H1 (cell line): Measurements from ENCODE around the gene SLC26A6. TPM values are rescaled to one million over a fixed set of nuclear protein-coding genes. Genes with fewer than 3 reads are reported as not detected.

Experiments used
- RNF2 ChIP-seq: fragments of 200-900, 300-1000 bp; sonication (generic); IDR thresholded peaks from 2 replicates; pipeline ENCODE4 v1.7.1; 2016; ENCODE audit warnings: borderline replicate concordance, low read depth, mild to moderate bottlenecking, antibody characterized with exemption, low read length; ENCODE audit not compliant: poor library complexity, severe bottlenecking; ENCODE audit errors: missing control alignments
- polyA plus RNA-seq, 7 experiments: library from polyadenylated mRNA; depleted of rRNA in 3 of 7; stranded (reverse) in 5 of 7; unstranded in 2 of 7; fragments of >200 nt in 5 of 7; fragments of 200-250 nt in 2 of 7; gene quantifications; 1 replicate in 5 of 7; 2 replicates in 1 of 7; 4 replicates in 1 of 7; pipeline versions ENCODE4 v1.2.1 to v1.2.3, GENCODE V29; 2011 to 2013; ENCODE audit warnings: missing spikeins in 2 of 7, mixed read lengths in 2 of 7
- total RNA-seq: library from RNA; stranded (reverse); fragmentation: NEBNext Ultra II Directional; extraction: Animal tissue kit (Norgen Biotek cat#: 25700); gene quantifications from 2 replicates; pipeline ENCODE4 v1.2.1, GENCODE V29; 2021
- TF ChIP-seq, protein P1 (sequence below): fragments of 300-600 bp; sonication (generic); IDR thresholded peaks from 2 replicates; pipeline ENCODE4 v1.7.1; 2012; ENCODE audit warnings: low read length, moderate library complexity, mild to moderate bottlenecking, inconsistent platforms; ENCODE audit not compliant: insufficient replicate concordance

The SLC26A6 gene
- total and polyA plus RNA-seq, 2 of the 8 experiments (the other 6 are each of a cell fraction or from before 2014, with no cell fraction given), result 50.4 to 58.0 TPM

DNA sequence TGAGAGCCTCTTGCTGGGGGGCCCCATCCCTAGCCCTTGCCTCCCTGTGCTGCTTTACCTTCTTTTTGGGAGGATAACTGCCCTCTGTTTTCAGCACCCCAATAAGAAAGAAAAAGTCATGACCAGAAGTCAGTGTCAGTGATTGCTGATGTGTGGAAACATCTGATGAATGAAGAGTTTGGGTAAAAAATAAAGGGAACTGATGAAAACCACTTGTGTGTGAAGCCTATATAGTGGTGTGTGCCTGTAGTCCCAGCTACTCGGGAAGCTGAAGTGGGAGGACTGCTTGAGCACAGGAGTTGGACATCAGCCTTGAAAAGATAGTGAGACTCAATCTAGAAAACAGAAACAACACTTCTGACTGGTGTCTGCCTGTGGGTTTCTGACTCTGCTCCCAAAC is 37.3 kb upstream of the SLC26A6 start (continued):
- TF ChIP-seq, protein P1, sequence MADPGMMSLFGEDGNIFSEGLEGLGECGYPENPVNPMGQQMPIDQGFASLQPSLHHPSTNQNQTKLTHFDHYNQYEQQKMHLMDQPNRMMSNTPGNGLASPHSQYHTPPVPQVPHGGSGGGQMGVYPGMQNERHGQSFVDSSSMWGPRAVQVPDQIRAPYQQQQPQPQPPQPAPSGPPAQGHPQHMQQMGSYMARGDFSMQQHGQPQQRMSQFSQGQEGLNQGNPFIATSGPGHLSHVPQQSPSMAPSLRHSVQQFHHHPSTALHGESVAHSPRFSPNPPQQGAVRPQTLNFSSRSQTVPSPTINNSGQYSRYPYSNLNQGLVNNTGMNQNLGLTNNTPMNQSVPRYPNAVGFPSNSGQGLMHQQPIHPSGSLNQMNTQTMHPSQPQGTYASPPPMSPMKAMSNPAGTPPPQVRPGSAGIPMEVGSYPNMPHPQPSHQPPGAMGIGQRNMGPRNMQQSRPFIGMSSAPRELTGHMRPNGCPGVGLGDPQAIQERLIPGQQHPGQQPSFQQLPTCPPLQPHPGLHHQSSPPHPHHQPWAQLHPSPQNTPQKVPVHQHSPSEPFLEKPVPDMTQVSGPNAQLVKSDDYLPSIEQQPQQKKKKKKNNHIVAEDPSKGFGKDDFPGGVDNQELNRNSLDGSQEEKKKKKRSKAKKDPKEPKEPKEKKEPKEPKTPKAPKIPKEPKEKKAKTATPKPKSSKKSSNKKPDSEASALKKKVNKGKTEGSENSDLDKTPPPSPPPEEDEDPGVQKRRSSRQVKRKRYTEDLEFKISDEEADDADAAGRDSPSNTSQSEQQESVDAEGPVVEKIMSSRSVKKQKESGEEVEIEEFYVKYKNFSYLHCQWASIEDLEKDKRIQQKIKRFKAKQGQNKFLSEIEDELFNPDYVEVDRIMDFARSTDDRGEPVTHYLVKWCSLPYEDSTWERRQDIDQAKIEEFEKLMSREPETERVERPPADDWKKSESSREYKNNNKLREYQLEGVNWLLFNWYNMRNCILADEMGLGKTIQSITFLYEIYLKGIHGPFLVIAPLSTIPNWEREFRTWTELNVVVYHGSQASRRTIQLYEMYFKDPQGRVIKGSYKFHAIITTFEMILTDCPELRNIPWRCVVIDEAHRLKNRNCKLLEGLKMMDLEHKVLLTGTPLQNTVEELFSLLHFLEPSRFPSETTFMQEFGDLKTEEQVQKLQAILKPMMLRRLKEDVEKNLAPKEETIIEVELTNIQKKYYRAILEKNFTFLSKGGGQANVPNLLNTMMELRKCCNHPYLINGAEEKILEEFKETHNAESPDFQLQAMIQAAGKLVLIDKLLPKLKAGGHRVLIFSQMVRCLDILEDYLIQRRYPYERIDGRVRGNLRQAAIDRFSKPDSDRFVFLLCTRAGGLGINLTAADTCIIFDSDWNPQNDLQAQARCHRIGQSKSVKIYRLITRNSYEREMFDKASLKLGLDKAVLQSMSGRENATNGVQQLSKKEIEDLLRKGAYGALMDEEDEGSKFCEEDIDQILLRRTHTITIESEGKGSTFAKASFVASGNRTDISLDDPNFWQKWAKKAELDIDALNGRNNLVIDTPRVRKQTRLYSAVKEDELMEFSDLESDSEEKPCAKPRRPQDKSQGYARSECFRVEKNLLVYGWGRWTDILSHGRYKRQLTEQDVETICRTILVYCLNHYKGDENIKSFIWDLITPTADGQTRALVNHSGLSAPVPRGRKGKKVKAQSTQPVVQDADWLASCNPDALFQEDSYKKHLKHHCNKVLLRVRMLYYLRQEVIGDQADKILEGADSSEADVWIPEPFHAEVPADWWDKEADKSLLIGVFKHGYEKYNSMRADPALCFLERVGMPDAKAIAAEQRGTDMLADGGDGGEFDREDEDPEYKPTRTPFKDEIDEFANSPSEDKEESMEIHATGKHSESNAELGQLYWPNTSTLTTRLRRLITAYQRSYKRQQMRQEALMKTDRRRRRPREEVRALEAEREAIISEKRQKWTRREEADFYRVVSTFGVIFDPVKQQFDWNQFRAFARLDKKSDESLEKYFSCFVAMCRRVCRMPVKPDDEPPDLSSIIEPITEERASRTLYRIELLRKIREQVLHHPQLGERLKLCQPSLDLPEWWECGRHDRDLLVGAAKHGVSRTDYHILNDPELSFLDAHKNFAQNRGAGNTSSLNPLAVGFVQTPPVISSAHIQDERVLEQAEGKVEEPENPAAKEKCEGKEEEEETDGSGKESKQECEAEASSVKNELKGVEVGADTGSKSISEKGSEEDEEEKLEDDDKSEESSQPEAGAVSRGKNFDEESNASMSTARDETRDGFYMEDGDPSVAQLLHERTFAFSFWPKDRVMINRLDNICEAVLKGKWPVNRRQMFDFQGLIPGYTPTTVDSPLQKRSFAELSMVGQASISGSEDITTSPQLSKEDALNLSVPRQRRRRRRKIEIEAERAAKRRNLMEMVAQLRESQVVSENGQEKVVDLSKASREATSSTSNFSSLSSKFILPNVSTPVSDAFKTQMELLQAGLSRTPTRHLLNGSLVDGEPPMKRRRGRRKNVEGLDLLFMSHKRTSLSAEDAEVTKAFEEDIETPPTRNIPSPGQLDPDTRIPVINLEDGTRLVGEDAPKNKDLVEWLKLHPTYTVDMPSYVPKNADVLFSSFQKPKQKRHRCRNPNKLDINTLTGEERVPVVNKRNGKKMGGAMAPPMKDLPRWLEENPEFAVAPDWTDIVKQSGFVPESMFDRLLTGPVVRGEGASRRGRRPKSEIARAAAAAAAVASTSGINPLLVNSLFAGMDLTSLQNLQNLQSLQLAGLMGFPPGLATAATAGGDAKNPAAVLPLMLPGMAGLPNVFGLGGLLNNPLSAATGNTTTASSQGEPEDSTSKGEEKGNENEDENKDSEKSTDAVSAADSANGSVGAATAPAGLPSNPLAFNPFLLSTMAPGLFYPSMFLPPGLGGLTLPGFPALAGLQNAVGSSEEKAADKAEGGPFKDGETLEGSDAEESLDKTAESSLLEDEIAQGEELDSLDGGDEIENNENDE, result no peak
- no peak for TF ChIP-seq RNF2
